ENCODE measurements around the gene SRSF12. TPM values are rescaled to one million over a fixed set of nuclear protein-coding genes. Genes with fewer than 3 reads are reported as not detected.

SRSF12 gene
- total RNA-seq, 2 donors from 2014 or later, result not detected

GRCh38 chr6:89057759-89058158 is 60.1 kb downstream of the SRSF12 start:
- H3K27ac Mint-ChIP-seq, result no peak overlapping the region
- H3K36me3 Mint-ChIP-seq (ENCODE audit: low read depth), result no peaks in the 10 kb centered on the region
- no peaks in the 10 kb centered on the region for H3K9me3 ChIP-seq (ENCODE audit: control insufficient read depth, low read length, poor library complexity, severe bottlenecking)
- no peak overlapping the region for H3K4me3 Mint-ChIP-seq
- DNase-seq (no peak), ATAC-seq (no peak)
- H3K27me3 Mint-ChIP-seq, result peaks cover 10% of the 10 kb centered on the region
- H3K4me1 Mint-ChIP-seq, result peaks cover 2% of the 10 kb centered on the region

GRCh38 chr6:89054208-89054607 is 63.7 kb downstream of the SRSF12 start:
- H3K9me3 ChIP-seq (ENCODE audit: control insufficient read depth, low read length, poor library complexity, severe bottlenecking), result no peaks in the 10 kb centered on the region
- H3K4me3 Mint-ChIP-seq, result no peak overlapping the region
- DNase-seq, result no peak
- peaks cover 9% of the 10 kb centered on the region for H3K4me1 Mint-ChIP-seq
- no peaks in the 10 kb centered on the region for H3K36me3 Mint-ChIP-seq (ENCODE audit: low read depth)
- peaks cover 10% of the 10 kb centered on the region for H3K27me3 Mint-ChIP-seq
- no peak overlapping the region for H3K27ac Mint-ChIP-seq
- no peak for ATAC-seq

DNA sequence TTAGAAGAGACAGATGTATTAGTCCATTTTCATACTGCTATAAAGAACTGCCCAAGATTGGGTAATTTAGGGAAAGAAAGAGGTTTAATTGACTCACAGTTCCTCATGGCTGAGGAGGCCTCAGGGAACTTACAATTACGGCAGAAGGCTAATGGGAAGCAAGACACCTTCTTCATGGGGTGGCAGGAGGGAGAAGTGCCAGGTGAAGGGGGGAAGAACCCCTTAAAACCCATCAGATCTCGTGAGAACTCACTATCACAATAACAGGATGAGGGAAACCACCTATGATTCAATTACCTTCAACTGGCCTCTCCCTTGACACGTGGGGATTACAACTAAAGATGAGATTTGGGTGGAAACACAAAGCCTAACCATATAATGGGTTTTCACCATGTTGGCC is 66.2 kb downstream of the SRSF12 start:
- no peaks in the 10 kb centered on the region for H3K9me3 ChIP-seq (ENCODE audit: control insufficient read depth, low read length, poor library complexity, severe bottlenecking)
- Mint-ChIP-seq H3K4me3 (no peak overlapping the region), H3K36me3 (ENCODE audit: low read depth) (no peaks in the 10 kb centered on the region), H3K4me1 (peaks cover 9% of the 10 kb centered on the region), H3K27me3 (no peaks in the 10 kb centered on the region), H3K27ac (peak overlapping the region; percentile 41)
- DNase-seq (no peak), ATAC-seq (peak; percentile 45)

GRCh38 chr6:89050697-89051096 is 67.2 kb downstream of the SRSF12 start:
- Mint-ChIP-seq H3K4me3 (no peak overlapping the region), H3K27ac (no peak overlapping the region), H3K27me3 (no peaks in the 10 kb centered on the region), H3K4me1 (peaks cover 9% of the 10 kb centered on the region), H3K36me3 (ENCODE audit: low read depth) (no peaks in the 10 kb centered on the region)
- H3K9me3 ChIP-seq (ENCODE audit: control insufficient read depth, low read length, poor library complexity, severe bottlenecking), result no peaks in the 10 kb centered on the region
- ATAC-seq (peak; percentile 25), DNase-seq (no peak)

DNA sequence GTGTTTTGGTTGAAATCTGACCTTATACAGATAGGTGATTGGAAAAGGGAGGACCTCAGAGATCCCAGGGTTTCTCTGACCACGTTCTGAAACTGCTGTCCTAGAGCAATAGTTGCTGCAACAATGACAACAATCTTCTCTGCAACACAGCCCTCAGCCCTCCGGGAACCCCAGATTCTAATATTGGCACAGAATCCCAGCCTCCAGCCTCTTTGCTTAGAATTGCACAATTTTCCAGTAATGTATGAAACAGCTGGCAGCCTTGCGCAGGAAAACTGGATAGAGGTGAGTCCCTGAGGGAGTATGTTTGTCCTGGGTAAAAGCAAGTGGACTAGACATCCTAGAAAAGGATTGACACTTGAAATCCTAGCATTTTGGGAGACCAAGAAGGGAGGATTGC is 67.7 kb downstream of the SRSF12 start:
- Mint-ChIP-seq H3K27me3 (no peaks in the 10 kb centered on the region), H3K36me3 (ENCODE audit: low read depth) (no peaks in the 10 kb centered on the region), H3K4me3 (no peak overlapping the region), H3K4me1 (peaks cover 9% of the 10 kb centered on the region), H3K27ac (no peak overlapping the region)
- no peak for DNase-seq
- no peaks in the 10 kb centered on the region for H3K9me3 ChIP-seq (ENCODE audit: control insufficient read depth, low read length, poor library complexity, severe bottlenecking)
- no peak for ATAC-seq

DNA sequence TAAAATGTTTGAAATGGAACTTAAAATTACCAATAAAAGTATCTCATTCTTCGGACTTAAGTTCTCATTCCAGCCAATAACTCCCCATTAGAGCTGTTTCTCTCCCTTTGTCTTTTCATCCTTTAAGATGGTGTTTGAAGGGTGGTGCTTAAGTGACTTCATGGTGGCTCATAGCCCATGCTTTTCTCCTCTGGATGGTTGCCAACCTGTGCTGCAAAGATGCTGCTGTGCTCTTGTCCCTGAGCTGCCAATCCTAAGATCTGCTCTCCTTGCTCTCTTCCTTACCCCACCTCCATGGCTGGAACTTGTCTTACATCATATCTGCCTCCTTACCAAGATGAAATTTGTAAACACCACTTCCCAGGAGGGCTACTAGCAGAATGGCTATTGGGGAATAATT is 68.9 kb downstream of the SRSF12 start:
- no peaks in the 10 kb centered on the region for H3K36me3 Mint-ChIP-seq (ENCODE audit: low read depth)
- H3K9me3 ChIP-seq (ENCODE audit: control insufficient read depth, low read length, poor library complexity, severe bottlenecking), result no peaks in the 10 kb centered on the region
- H3K4me3 Mint-ChIP-seq, result no peak overlapping the region
- H3K27ac Mint-ChIP-seq, result no peak overlapping the region
- no peak for DNase-seq
- H3K27me3 Mint-ChIP-seq, result no peaks in the 10 kb centered on the region
- peaks cover 15% of the 10 kb centered on the region for H3K4me1 Mint-ChIP-seq
- ATAC-seq, result no peak

DNA sequence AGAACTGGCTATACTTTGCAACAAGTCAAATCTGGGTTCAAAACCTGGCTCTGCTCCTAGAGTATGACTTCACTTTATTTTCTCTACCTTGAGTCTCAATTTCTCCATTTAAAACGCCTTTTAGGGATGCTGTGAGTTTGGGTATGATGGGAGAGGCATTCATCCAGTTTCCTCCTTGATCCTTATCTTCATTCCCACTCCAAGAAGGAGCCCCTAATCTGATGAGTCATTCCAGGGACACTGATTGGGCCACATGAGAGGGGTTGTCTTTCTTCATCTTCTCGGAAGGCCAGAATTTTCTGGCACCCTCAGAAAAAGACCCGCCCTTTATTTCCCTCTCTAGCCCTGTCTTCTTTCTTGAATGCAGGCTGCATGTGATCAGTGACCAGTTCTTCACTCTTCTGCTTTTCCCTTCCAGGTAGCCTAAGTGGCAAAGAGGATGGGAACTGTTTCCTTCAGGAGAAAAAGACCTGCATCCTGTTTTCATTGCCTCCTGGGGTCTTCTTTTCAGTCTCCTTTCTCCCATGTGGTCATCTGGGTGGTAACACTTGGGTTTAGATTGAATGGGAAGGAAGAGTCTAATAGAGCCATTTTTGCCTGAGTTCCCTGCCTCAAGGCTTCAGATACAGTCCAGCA is 69.5 kb downstream of the SRSF12 start:
- Mint-ChIP-seq H3K36me3 (ENCODE audit: low read depth) (no peaks in the 10 kb centered on the region), H3K27me3 (no peaks in the 10 kb centered on the region), H3K27ac (no peak overlapping the region), H3K4me3 (no peak overlapping the region), H3K4me1 (peaks cover 15% of the 10 kb centered on the region)
- ATAC-seq, result no peak
- DNase-seq, result no peak
- no peaks in the 10 kb centered on the region for H3K9me3 ChIP-seq (ENCODE audit: control insufficient read depth, low read length, poor library complexity, severe bottlenecking)

- no peak for ATAC-seq
- Mint-ChIP-seq H3K27me3 (no peaks in the 10 kb centered on the region), H3K27ac (peak overlapping the region; percentile 14), H3K4me1 (peaks cover 19% of the 10 kb centered on the region), H3K4me3 (no peak overlapping the region), H3K36me3 (ENCODE audit: low read depth) (no peaks in the 10 kb centered on the region)
- no peak for DNase-seq
- H3K9me3 ChIP-seq (ENCODE audit: control insufficient read depth, low read length, poor library complexity, severe bottlenecking), result no peaks in the 10 kb centered on the region
These were observed 70.4 kb downstream of the SRSF12 start for GRCh38 chr6:89047473-89047872.

Other genes starting within 250 kb of the SRSF12 start
- 10 to 100 TPM; 17.6 to 23.0 TPM for gene RNGTT, start 154.5 kb downstream of the SRSF12 start, total RNA-seq
- 100 to 1,000 TPM; 671 to 837 TPM for gene PNRC1, start 37.3 kb downstream of the SRSF12 start, total RNA-seq
- 1 to 10 TPM; 4.2 to 5.5 TPM for gene PM20D2, start 28.0 kb upstream of the SRSF12 start, total RNA-seq
- gene GABRR1, start 99.3 kb upstream of the SRSF12 start, total RNA-seq, result not detected
- gene GABRR2, start 197.2 kb upstream of the SRSF12 start, total RNA-seq, result 1 to 10 TPM in 1 of 2 donors, under 1 TPM in 1; 0.65 to 1.4 TPM
- 10 to 100 TPM; 32.1 to 35.2 TPM for gene UBE2J1, start 234.7 kb upstream of the SRSF12 start, total RNA-seq

Data from T-helper 17 cell (primary cell).